Ishikawa (cell line): ENCODE results near the gene C1QTNF6.

Experiments
- CREB1 ChIP-seq: IDR thresholded peaks from 2 replicates; pipeline ENCODE4 v1.6.1; 2012; ENCODE audit warnings: low read depth
- EGR1 ChIP-seq: IDR thresholded peaks from 2 replicates; pipeline ENCODE4 v1.6.1; 2012
- EP300 ChIP-seq: IDR thresholded peaks from 2 replicates; pipeline ENCODE4 v1.6.1; 2012; ENCODE audit warnings: borderline replicate concordance
- FOXM1 ChIP-seq: IDR thresholded peaks from 2 replicates; pipeline ENCODE4 v1.6.1; 2012; ENCODE audit warnings: low read depth, borderline replicate concordance
- MAX ChIP-seq: IDR thresholded peaks from 2 replicates; pipeline ENCODE4 v1.6.1; 2012
- NFIC ChIP-seq: IDR thresholded peaks from 2 replicates; pipeline ENCODE4 v1.6.1; 2012
- REST ChIP-seq: IDR thresholded peaks from 2 replicates; pipeline ENCODE4 v1.6.1; 2012; ENCODE audit warnings: low read depth, mild to moderate bottlenecking
- TAF1 ChIP-seq: IDR thresholded peaks from 2 replicates; pipeline ENCODE4 v1.6.1; 2012; ENCODE audit warnings: low read depth, mild to moderate bottlenecking
- TEAD4 ChIP-seq: IDR thresholded peaks from 2 replicates; pipeline ENCODE4 v1.6.1; 2012
- USF1 ChIP-seq: IDR thresholded peaks from 2 replicates; pipeline ENCODE4 v1.6.1; 2012
- YY1 ChIP-seq: IDR thresholded peaks from 2 replicates; pipeline ENCODE4 v1.6.1; 2012; ENCODE audit warnings: low read depth
- ZBTB7A ChIP-seq: IDR thresholded peaks from 2 replicates; pipeline ENCODE4 v1.6.1; 2012; ENCODE audit warnings: low read depth

GRCh38 chr22:37225481-37225880 lies 37.4 kb upstream of the C1QTNF6 start:
- TF ChIP-seq EP300 (no peak), YY1 (no peak), FOXM1 (no peak), EGR1 (no peak), TEAD4 (no peak), MAX (no peak), REST (no peak), USF1 (no peak), ZBTB7A (no peak), TAF1 (no peak), CREB1 (no peak), NFIC (no peak)
